HFFc6 (cell line): ENCODE data around the gene AGA. TPM values are rescaled to one million over a fixed set of nuclear protein-coding genes. Genes with fewer than 3 reads are reported as not detected.

ENCODE experiments used
- DNase-seq: peaks from one replicate; pipeline ENCODE4 v3.0.0-alpha.2; 2018
- H3K27ac Mint-ChIP-seq: 2 replicates; pipeline ENCODE4 v1.8.0; 2020; ENCODE audit warnings: mild to moderate bottlenecking, mixed read lengths
- H3K27me3 Mint-ChIP-seq: 2 replicates; pipeline ENCODE4 v1.8.0; 2021; ENCODE audit warnings: mild to moderate bottlenecking, moderate library complexity, mixed read lengths; ENCODE audit not compliant: insufficient read depth
- H3K36me3 Mint-ChIP-seq: 2 replicates; pipeline ENCODE4 v1.8.0; 2021; ENCODE audit warnings: low read depth, mixed read lengths
- H3K4me1 Mint-ChIP-seq: 2 replicates; pipeline ENCODE4 v1.8.0; 2020; ENCODE audit warnings: low read depth, mixed read lengths
- H3K4me3 Mint-ChIP-seq: 2 replicates; pipeline ENCODE4 v1.8.0; 2020; ENCODE audit warnings: mild to moderate bottlenecking, moderate library complexity, mixed read lengths
- H3K9me3 Mint-ChIP-seq: 2 replicates; pipeline ENCODE4 v1.8.0; 2020; ENCODE audit warnings: mild to moderate bottlenecking, mixed read lengths
- total RNA-seq, 6 experiments: library from RNA; stranded (reverse); fragmentation: NEBNext Ultra II Directional; extraction: Animal tissue kit (Norgen Biotek cat#: 25700); gene quantifications; 2 replicates in 1 of 6; 3 replicates in 5 of 6; pipeline ENCODE4 v1.2.3, GENCODE V29; 2021
- TF ChIP-seq, protein P1 (sequence below): fragments of 200-600 bp; sonication (generic); IDR thresholded peaks from 2 replicates; pipeline ENCODE4 v1.5.0; 2021; ENCODE audit warnings: antibody characterized with exemption, mild to moderate bottlenecking

The AGA gene
- total RNA-seq, 6 experiments from 2014 or later: 41.5 to 53.7 (median 47.4) TPM

GRCh38 chr4:177404986-177405385 is 37.3 kb downstream of the AGA start:
- no peak overlapping the region for H3K27ac Mint-ChIP-seq
- TF ChIP-seq, protein P1, sequence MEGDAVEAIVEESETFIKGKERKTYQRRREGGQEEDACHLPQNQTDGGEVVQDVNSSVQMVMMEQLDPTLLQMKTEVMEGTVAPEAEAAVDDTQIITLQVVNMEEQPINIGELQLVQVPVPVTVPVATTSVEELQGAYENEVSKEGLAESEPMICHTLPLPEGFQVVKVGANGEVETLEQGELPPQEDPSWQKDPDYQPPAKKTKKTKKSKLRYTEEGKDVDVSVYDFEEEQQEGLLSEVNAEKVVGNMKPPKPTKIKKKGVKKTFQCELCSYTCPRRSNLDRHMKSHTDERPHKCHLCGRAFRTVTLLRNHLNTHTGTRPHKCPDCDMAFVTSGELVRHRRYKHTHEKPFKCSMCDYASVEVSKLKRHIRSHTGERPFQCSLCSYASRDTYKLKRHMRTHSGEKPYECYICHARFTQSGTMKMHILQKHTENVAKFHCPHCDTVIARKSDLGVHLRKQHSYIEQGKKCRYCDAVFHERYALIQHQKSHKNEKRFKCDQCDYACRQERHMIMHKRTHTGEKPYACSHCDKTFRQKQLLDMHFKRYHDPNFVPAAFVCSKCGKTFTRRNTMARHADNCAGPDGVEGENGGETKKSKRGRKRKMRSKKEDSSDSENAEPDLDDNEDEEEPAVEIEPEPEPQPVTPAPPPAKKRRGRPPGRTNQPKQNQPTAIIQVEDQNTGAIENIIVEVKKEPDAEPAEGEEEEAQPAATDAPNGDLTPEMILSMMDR: no peak
- no peak overlapping the region for H3K4me3 Mint-ChIP-seq
- DNase-seq: no peak
- peaks cover 25% of the 10 kb centered on the region for H3K4me1 Mint-ChIP-seq
- H3K9me3 Mint-ChIP-seq: no peaks in the 10 kb centered on the region
- no peaks in the 10 kb centered on the region for H3K36me3 Mint-ChIP-seq
- H3K27me3 Mint-ChIP-seq: no peaks in the 10 kb centered on the region; the same call in 1 of the 2 replicates

DNA sequence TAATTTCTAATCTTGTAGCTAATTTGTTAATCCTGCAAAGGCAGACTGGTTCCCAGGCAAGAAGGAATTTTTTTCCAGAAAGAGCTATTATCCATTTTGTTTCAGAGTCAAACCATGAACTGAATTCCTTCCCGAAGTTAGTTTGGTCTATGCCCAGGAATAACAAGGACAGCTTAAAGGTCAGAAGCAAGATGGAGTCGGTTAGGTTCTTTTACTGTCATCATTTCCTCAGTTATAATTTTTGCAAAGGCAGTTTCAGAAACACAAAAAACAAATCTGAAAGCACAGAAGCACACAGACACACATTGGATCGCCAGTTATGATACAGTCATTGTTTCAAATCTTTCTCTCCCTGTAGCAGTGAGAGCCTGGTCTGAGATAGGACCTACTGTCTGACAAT is 37.9 kb downstream of the AGA start:
- Mint-ChIP-seq H3K27ac (no peak overlapping the region), H3K4me3 (no peak overlapping the region), H3K9me3 (no peaks in the 10 kb centered on the region), H3K36me3 (no peaks in the 10 kb centered on the region), H3K4me1 (peaks cover 25% of the 10 kb centered on the region), H3K27me3 (no peaks in the 10 kb centered on the region; the same call in 1 of the 2 replicates)
- TF ChIP-seq, protein P1: no peak
- no peak for DNase-seq

DNA sequence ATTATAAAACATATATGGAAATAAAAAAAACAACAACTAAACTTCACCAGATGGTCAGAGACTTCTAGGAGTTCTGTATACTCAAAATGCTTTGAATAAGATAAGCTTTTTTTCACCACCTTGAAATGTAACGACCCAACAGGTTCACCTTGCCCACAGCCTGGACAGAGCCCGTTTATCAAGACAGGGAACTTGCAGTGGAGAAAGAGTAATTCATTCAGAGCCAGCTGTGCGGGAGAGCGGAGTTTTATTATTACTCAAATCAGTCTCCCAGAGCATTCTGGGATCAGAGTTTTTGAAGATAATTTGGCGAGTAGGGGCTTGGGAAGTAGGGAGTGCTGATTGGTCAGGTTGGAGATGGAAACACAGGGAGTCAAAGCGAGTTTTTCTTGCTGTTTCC is 38.5 kb downstream of the AGA start:
- Mint-ChIP-seq H3K9me3 (no peaks in the 10 kb centered on the region), H3K4me3 (no peak overlapping the region), H3K4me1 (peaks cover 25% of the 10 kb centered on the region), H3K36me3 (no peaks in the 10 kb centered on the region), H3K27ac (no peak overlapping the region), H3K27me3 (no peaks in the 10 kb centered on the region; the same call in 1 of the 2 replicates)
- TF ChIP-seq, protein P1: no peak
- no peak for DNase-seq

DNA sequence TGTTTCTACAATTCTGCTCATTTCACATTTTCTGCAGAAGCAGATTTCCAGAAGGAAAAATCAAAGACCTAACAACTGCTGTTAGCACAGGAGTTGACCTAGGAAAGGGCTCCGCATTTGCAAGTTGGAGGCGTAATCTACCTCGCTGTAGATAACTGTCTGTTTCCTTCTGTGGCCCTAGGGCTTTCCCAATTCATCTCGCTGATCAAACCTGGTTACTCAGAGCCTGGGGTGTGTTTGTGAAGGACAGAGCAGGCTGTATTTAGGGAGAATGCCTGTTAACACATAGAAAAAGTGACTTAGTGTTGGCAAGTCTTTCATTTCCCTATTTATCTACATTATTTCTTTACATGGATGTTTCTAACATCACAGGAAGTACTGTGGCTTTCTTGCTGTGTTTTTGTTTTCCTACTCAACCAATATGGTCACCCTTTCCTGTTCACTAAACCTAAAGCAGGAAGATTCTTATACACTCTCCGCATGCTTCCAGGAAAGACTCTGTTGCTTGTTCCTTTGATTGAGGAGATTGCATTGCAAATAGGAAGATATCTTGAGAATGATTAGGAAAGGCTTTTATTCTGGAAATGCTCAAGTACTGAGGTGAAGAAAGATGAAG is 40.5 kb downstream of the AGA start:
- no peak for DNase-seq
- H3K36me3 Mint-ChIP-seq: no peaks in the 10 kb centered on the region
- peaks cover 25% of the 10 kb centered on the region for H3K4me1 Mint-ChIP-seq
- H3K27ac Mint-ChIP-seq: no peak overlapping the region
- no peaks in the 10 kb centered on the region; the same call in 1 of the 2 replicates for H3K27me3 Mint-ChIP-seq
- H3K4me3 Mint-ChIP-seq: no peak overlapping the region
- no peaks in the 10 kb centered on the region for H3K9me3 Mint-ChIP-seq
- TF ChIP-seq, protein P1: no peak

GRCh38 chr4:177400030-177400429 is 42.2 kb downstream of the AGA start:
- H3K4me3 Mint-ChIP-seq: no peak overlapping the region
- no peak overlapping the region for H3K27ac Mint-ChIP-seq
- peaks cover 17% of the 10 kb centered on the region for H3K4me1 Mint-ChIP-seq
- no peak for DNase-seq
- no peaks in the 10 kb centered on the region; the same call in 1 of the 2 replicates for H3K27me3 Mint-ChIP-seq
- no peaks in the 10 kb centered on the region for H3K36me3 Mint-ChIP-seq
- TF ChIP-seq, protein P1: no peak
- H3K9me3 Mint-ChIP-seq: no peaks in the 10 kb centered on the region
